ENCODE data around the gene CD99. TPM values are rescaled to one million over a fixed set of nuclear protein-coding genes. Genes with fewer than 3 reads are reported as not detected.

The CD99 gene
- total and polyA plus RNA-seq, 2 donors (not counting 3 experiments of a cell fraction or from before 2014, with no cell fraction given): 364 to 654 TPM

DNA sequence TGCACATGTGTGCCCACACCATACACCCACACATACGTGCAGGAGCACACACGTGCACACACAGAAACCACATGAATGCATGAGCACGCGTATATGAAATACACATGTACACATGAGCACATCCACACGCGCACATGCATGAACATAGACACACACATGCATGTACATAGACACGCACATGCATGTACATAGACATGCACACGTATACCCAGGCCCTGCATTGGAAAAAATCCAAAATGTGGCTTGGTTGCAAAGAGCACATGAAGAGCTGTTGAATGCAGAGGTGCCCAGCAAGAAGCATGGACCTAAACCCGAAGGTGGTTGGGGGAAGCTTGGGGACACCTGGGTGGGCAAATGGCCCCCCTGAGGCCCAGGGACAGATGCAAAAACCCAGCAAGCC is 18.5 kb downstream of the CD99 start:
- Histone ChIP-seq H3K9me1 (replicated peaks; ENCODE audit: control insufficient read depth, extremely low read depth, insufficient read depth, low read length) (no peaks in the 10 kb centered on the region), H3K9ac (replicated peaks; ENCODE audit: extremely low read depth, insufficient read depth, low read length) (peak overlapping the region; percentile 81), H3K79me2 (ENCODE audit: control insufficient read depth, insufficient read depth, low read length) (peaks cover 79% of the 10 kb centered on the region), H3K9me3 (replicated peaks; ENCODE audit: control insufficient read depth, insufficient read depth, low read length) (no peaks in the 10 kb centered on the region), H3K27ac (ENCODE audit: insufficient read depth, low read depth, low read length) (peak overlapping the region; percentile 96), H3K27me3 (ENCODE audit: control insufficient read depth in 2 of 2, insufficient read depth in 2 of 2, low read length in 2 of 2) (no peaks in the 10 kb centered on the region), H2AFZ (ENCODE audit: low read depth, low read length) (no peak overlapping the region), H3K4me1 (ENCODE audit: control insufficient read depth, extremely low read depth, insufficient read depth, low read length) (peaks cover 54% of the 10 kb centered on the region), H3K36me3 (ENCODE audit: control insufficient read depth in 2 of 2, extremely low read depth in 1 of 2, insufficient read depth in 2 of 2, low read length in 2 of 2) (peaks cover 3 to 12% of the 10 kb centered on the region in 2 experiments), H3K4me3 (replicated peaks in 1 of 3; ENCODE audit: insufficient read depth in 1 of 3, low read depth in 1 of 3, low read length in 3 of 3) (peak overlapping the region in 1 of 3 experiments; percentile 24), H4K20me1 (replicated peaks; ENCODE audit: control insufficient read depth, extremely low read depth, insufficient read depth, low read length) (no peaks in the 10 kb centered on the region), H3K4me2 (ENCODE audit: insufficient read depth, low read length) (peak overlapping the region; percentile 33)
- dilution Hi-C loops (cut with MboI; ENCODE audit: extremely low pct_ligation_motif_present, low sequenced_read_pairs) (no loop called here), intact Hi-C loops (cut with micrococcal nuclease) (no loop called here)
- BruUV-seq (replicated peaks): no TSS peak
- TF ChIP-seq FOS (IDR thresholded peaks at IDR 0.05; ENCODE audit: borderline replicate concordance, insufficient read depth, low read length): no peak
- TF ChIP-seq MYC (IDR thresholded peaks at IDR 0.05; ENCODE audit: low read depth, low read length): no peak
- TF ChIP-seq JUN (IDR thresholded peaks at IDR 0.05; ENCODE audit: borderline replicate concordance, insufficient read depth, insufficient read length, low read depth): no peak
- TF ChIP-seq, protein P1, sequence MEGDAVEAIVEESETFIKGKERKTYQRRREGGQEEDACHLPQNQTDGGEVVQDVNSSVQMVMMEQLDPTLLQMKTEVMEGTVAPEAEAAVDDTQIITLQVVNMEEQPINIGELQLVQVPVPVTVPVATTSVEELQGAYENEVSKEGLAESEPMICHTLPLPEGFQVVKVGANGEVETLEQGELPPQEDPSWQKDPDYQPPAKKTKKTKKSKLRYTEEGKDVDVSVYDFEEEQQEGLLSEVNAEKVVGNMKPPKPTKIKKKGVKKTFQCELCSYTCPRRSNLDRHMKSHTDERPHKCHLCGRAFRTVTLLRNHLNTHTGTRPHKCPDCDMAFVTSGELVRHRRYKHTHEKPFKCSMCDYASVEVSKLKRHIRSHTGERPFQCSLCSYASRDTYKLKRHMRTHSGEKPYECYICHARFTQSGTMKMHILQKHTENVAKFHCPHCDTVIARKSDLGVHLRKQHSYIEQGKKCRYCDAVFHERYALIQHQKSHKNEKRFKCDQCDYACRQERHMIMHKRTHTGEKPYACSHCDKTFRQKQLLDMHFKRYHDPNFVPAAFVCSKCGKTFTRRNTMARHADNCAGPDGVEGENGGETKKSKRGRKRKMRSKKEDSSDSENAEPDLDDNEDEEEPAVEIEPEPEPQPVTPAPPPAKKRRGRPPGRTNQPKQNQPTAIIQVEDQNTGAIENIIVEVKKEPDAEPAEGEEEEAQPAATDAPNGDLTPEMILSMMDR (IDR thresholded peaks at IDR 0.05; ENCODE audit: extremely low read depth in 1 of 2, insufficient read depth in 1 of 2, low read depth in 1 of 2, low read length in 2 of 2): no peak
- TF ChIP-seq POLR2A (IDR thresholded peaks at IDR 0.05; ENCODE audit: low read depth, low read length): no peak
- no peak for TF ChIP-seq EZH2 (IDR thresholded peaks at IDR 0.05; ENCODE audit: borderline replicate concordance, low read depth, low read length, severe bottlenecking)
- no peak for TF ChIP-seq GATA2 (IDR thresholded peaks at IDR 0.05; ENCODE audit: insufficient read depth, insufficient read length, low read depth, low read length)
- TF ChIP-seq POLR2AphosphoS5 (IDR thresholded peaks at IDR 0.05; ENCODE audit: insufficient read depth, low read depth, low read length): no peak
- TF ChIP-seq, protein P2, sequence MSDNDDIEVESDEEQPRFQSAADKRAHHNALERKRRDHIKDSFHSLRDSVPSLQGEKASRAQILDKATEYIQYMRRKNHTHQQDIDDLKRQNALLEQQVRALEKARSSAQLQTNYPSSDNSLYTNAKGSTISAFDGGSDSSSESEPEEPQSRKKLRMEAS (IDR thresholded peaks at IDR 0.05; ENCODE audit: insufficient read depth, insufficient read length): no peak
- DNase-seq (ENCODE audit: low read depth, low spot score) (no peak), FAIRE-seq (no peak)
- CTCF ChIA-PET: no interaction called here
- POLR2A ChIA-PET: no interaction called here

Data from endothelial cell of umbilical vein (primary cell).